GM12865 (cell line): ENCODE measurements around the gene PAXX.
A peak's percentile ranks its signal among the peaks of the same experiment; 100 is the strongest.

Source experiments
- DNase-seq: peaks from one replicate; pipeline ENCODE4 v3.0.0; 2010; ENCODE audit warnings: low read depth
- H3K4me3 ChIP-seq: 2 replicates; pipeline ENCODE4 v1.5.1; 2011; ENCODE audit warnings: mild to moderate bottlenecking, low read depth, low read length, control low read depth
- CTCF ChIP-seq: IDR thresholded peaks from 2 replicates; pipeline ENCODE4 v1.5.1; 2011; ENCODE audit warnings: low read length, control low read depth, low read depth, inconsistent platforms; ENCODE audit not compliant: insufficient read depth; ENCODE audit errors: missing control alignments

PAXX gene

GRCh38 chr9:137028263-137029057 lies 36.2 kb downstream of the PAXX start:
- DNase-seq = peak; percentile 62
- H3K4me3 ChIP-seq = peak overlapping the region; percentile 10; the same call in 1 of the 2 replicates

GRCh38 chr9:137029058-137029936 lies 37.1 kb downstream of the PAXX start:
- H3K4me3 ChIP-seq = no peak overlapping the region
- TF ChIP-seq CTCF = peak; percentile 98
- DNase-seq = peak; percentile 82

More at GRCh38 chr9:137028263-137029057, 36.2 kb downstream of the PAXX start:
- peak; percentile 60 for TF ChIP-seq CTCF

GRCh38 chr9:137030006-137030405 lies 37.8 kb downstream of the PAXX start:
- TF ChIP-seq CTCF = no peak
- H3K4me3 ChIP-seq = no peak overlapping the region
- DNase-seq = no peak

GRCh38 chr9:137030538-137031527 lies 38.6 kb downstream of the PAXX start:
- peak overlapping the region; percentile 6 for H3K4me3 ChIP-seq
- TF ChIP-seq CTCF = no peak
- peak; percentile 81 for DNase-seq

GRCh38 chr9:137031904-137032640 lies 39.9 kb downstream of the PAXX start, which contains the start of gene FUT7:
Gene FUT7, minus strand, starts transcription at chr9:137032088. Its CDS starts 97 bp downstream, at chr9:137031991.
- DNase-seq = peak; percentile 47
- peak within 1 kb of the TSS; percentile 6 for H3K4me3 ChIP-seq
- no peak for TF ChIP-seq CTCF
